H1 (cell line): ENCODE measurements around the gene LRRC43. TPM values are rescaled to one million over a fixed set of nuclear protein-coding genes. Genes with fewer than 3 reads are reported as not detected.

Experiments used
- BACH1 ChIP-seq: IDR thresholded peaks from 2 replicates; pipeline ENCODE4 v1.6.1; 2012; ENCODE audit warnings: low read length, improper control_type of control experiment
- BRCA1 ChIP-seq: IDR thresholded peaks from 2 replicates; pipeline ENCODE4 v1.6.1; 2012; ENCODE audit warnings: low read depth, low read length, improper control_type of control experiment
- CEBPB ChIP-seq: IDR thresholded peaks from 2 replicates; pipeline ENCODE4 v1.6.1; 2012; ENCODE audit warnings: low read depth, low read length
- CHD1 ChIP-seq: IDR thresholded peaks from 2 replicates; pipeline ENCODE4 v1.6.1; 2012; ENCODE audit warnings: low read depth, low read length, improper control_type of control experiment
- CREB1 ChIP-seq: IDR thresholded peaks from 2 replicates; pipeline ENCODE4 v1.6.1; 2012; ENCODE audit warnings: inconsistent platforms
- EP300 ChIP-seq, 2 experiments: IDR thresholded peaks; 1 replicate in 1 of 2; 2 replicates in 1 of 2; pipeline ENCODE4 v1.6.1; 2011 to 2012; ENCODE audit warnings: low read depth in 2 of 2, low read length in 2 of 2, mild to moderate bottlenecking in 2 of 2, borderline replicate concordance in 1 of 2, inconsistent platforms in 1 of 2, moderate library complexity in 1 of 2
- EZH2 ChIP-seq: fragments of 200-600 bp; sonication (generic); IDR thresholded peaks from 2 replicates; pipeline ENCODE4 v1.7.1; 2012; ENCODE audit warnings: low read depth, mild to moderate bottlenecking, moderate library complexity, low read length, inconsistent platforms; ENCODE audit not compliant: severe bottlenecking
- POLR2AphosphoS5 ChIP-seq: IDR thresholded peaks from 2 replicates; pipeline ENCODE4 v1.6.1; 2011; ENCODE audit warnings: low read depth, low read length
- POU5F1 ChIP-seq: IDR thresholded peaks from 2 replicates; pipeline ENCODE4 v1.6.1; 2011; ENCODE audit warnings: low read depth, mild to moderate bottlenecking, low read length, moderate library complexity
- RXRA ChIP-seq: IDR thresholded peaks from 2 replicates; pipeline ENCODE4 v1.6.1; 2011; ENCODE audit warnings: low read depth, mild to moderate bottlenecking, low read length, moderate library complexity; ENCODE audit not compliant: insufficient read depth
- SAP30 ChIP-seq: fragments of 300-600 bp; sonication (generic); IDR thresholded peaks from 2 replicates; pipeline ENCODE4 v1.7.1; 2012; ENCODE audit warnings: low read length, moderate library complexity, mild to moderate bottlenecking, inconsistent platforms; ENCODE audit not compliant: insufficient read depth, insufficient replicate concordance
- SIN3A ChIP-seq, 2 experiments: IDR thresholded peaks in 1 of 2; conservative IDR thresholded peaks in 1 of 2; 2 replicates each; pipeline ENCODE4 v1.6.1; 2011 to 2012; ENCODE audit warnings: low read length in 2 of 2, improper control_type of control experiment in 1 of 2, low read depth in 1 of 2, mild to moderate bottlenecking in 1 of 2
- SP1 ChIP-seq: IDR thresholded peaks from 2 replicates; pipeline ENCODE4 v1.6.1; 2011; ENCODE audit warnings: low read depth, low read length
- SUZ12 ChIP-seq: fragments of 200-600 bp; sonication (generic); IDR thresholded peaks from 2 replicates; pipeline ENCODE4 v1.6.1; 2012; ENCODE audit warnings: mild to moderate bottlenecking, inconsistent platforms, low read length, moderate library complexity, mixed read lengths
- TAF1 ChIP-seq: IDR thresholded peaks from 2 replicates; pipeline ENCODE4 v1.6.1; 2011; ENCODE audit warnings: mild to moderate bottlenecking, low read depth, low read length
- polyA plus RNA-seq, 7 experiments: library from polyadenylated mRNA; depleted of rRNA in 3 of 7; stranded (reverse) in 5 of 7; unstranded in 2 of 7; fragments of >200 nt in 5 of 7; fragments of 200-250 nt in 2 of 7; gene quantifications; 1 replicate in 5 of 7; 2 replicates in 1 of 7; 4 replicates in 1 of 7; pipeline versions ENCODE4 v1.2.1 to v1.2.3, GENCODE V29; 2011 to 2013; ENCODE audit warnings: missing spikeins in 2 of 7, mixed read lengths in 2 of 7
- total RNA-seq: library from RNA; stranded (reverse); fragmentation: NEBNext Ultra II Directional; extraction: Animal tissue kit (Norgen Biotek cat#: 25700); gene quantifications from 2 replicates; pipeline ENCODE4 v1.2.1, GENCODE V29; 2021
- TF ChIP-seq, protein P1 (sequence below): IDR thresholded peaks from 2 replicates; pipeline ENCODE4 v1.6.1; 2012; ENCODE audit warnings: inconsistent platforms
- TF ChIP-seq, protein P2 (sequence below): IDR thresholded peaks from 2 replicates; pipeline ENCODE4 v1.6.1; 2012; ENCODE audit warnings: inconsistent platforms
- TF ChIP-seq, protein P3 (sequence below): IDR thresholded peaks from 2 replicates; pipeline ENCODE4 v1.6.1; 2012; ENCODE audit warnings: low read length, inconsistent platforms

The LRRC43 gene
- total and polyA plus RNA-seq, 2 of the 8 experiments (the other 6 are each of a cell fraction or from before 2014, with no cell fraction given), result 0.35 to 0.44 TPM

- TF ChIP-seq POLR2AphosphoS5 (no peak), SP1 (no peak), CEBPB (no peak), SAP30 (no peak), RXRA (no peak), CREB1 (no peak), EP300 (IDR thresholded peaks at IDR 0.05; ENCODE audit: borderline replicate concordance in 1 of 2, low read depth in 2 of 2, low read length in 2 of 2) (peak in 1 of 2 experiments; percentile 42; a peak in 1 of 3 replicates), SUZ12 (no peak), POU5F1 (no peak), CHD1 (no peak), TAF1 (no peak), BRCA1 (no peak), EZH2 (peak; percentile 76), SIN3A (conservative IDR thresholded peaks at IDR 0.05 in 1 of 2, IDR thresholded peaks at IDR 0.05 in 1 of 2; ENCODE audit: low read depth in 1 of 2, low read length in 2 of 2) (no peak), BACH1 (no peak)
- TF ChIP-seq, protein P1, sequence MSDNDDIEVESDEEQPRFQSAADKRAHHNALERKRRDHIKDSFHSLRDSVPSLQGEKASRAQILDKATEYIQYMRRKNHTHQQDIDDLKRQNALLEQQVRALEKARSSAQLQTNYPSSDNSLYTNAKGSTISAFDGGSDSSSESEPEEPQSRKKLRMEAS, result peak; percentile 64; the same call in 1 of the 2 replicates
- TF ChIP-seq, protein P2, sequence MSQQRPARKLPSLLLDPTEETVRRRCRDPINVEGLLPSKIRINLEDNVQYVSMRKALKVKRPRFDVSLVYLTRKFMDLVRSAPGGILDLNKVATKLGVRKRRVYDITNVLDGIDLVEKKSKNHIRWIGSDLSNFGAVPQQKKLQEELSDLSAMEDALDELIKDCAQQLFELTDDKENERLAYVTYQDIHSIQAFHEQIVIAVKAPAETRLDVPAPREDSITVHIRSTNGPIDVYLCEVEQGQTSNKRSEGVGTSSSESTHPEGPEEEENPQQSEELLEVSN, result peak; percentile 84
- TF ChIP-seq, protein P3, sequence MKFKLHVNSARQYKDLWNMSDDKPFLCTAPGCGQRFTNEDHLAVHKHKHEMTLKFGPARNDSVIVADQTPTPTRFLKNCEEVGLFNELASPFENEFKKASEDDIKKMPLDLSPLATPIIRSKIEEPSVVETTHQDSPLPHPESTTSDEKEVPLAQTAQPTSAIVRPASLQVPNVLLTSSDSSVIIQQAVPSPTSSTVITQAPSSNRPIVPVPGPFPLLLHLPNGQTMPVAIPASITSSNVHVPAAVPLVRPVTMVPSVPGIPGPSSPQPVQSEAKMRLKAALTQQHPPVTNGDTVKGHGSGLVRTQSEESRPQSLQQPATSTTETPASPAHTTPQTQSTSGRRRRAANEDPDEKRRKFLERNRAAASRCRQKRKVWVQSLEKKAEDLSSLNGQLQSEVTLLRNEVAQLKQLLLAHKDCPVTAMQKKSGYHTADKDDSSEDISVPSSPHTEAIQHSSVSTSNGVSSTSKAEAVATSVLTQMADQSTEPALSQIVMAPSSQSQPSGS, result no peak
Measured at GRCh38 chr12:122203301-122204166, 20.6 kb downstream of the LRRC43 start, which contains the start of gene B3GNT4 (continued).
